ENCODE data around the gene RGS3.
"Not testable (repeated sequence)": the region's sequence is repeated elsewhere in the genome, so short reads cannot be mapped to it uniquely, and the experiment has no call there.

RGS3 gene

DNA sequence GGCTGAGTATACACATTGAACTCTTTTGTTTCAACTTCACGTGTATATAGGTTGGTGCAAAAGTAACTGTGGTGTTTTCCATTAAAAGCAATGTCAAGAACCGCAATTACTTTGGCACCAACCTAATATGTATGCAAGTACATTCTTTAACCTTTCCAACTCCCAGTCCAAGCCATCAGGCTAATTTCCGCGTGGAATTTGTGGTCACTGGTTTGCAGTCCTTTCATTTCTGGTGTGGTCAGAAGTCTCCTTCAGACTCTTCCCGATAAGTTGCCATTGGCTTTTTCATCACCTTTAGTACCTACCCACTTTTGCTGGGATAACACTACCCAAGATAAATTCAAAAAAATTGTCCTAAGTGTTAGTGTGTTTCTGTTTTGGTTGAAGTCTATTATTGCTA is 84.0 kb downstream of the RGS3 start:
- DNase-seq (ENCODE audit: low spot score), result no peak

DNA sequence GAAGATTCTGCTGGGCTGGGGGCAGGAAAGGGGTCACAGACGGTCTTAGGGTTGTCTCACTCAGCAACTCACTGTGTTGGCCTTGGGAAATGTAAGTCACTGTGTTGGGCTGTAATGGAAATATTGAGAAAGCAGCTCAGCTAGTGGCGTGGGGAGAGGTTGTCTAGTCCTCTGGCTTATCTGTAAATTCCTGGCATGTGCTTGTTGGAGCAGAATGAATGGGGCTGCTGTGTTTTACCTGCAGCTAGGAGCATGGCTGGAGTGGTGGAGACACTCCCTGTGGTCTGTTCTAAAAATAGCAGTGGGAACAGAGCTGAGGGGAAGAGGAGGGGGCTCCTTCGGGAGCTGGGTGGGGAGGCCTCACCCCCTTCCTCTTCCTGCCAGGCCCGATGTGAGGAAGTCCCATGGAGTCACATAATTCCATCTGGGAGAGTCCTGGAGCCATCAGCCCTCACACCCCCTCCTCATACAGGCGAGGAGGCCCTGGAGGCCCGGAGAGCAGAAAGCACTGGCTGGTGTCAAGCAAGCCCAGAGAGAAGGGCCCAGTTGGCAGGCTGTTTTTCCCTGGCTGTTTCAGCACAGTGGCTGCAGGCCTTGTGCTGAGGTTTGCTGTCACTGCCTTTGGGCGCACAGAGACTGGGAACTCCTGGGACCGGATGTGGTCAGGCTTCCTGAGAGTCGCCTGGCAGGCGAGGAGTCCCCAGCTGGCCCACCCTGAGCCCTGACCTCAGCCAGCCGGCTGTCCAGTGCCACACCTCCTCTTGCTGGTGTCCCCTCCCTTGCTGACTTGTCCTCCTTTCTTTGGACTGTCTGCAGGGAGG is 84.9 kb downstream of the RGS3 start:
- peak; percentile 83 for DNase-seq (ENCODE audit: low spot score)

DNA sequence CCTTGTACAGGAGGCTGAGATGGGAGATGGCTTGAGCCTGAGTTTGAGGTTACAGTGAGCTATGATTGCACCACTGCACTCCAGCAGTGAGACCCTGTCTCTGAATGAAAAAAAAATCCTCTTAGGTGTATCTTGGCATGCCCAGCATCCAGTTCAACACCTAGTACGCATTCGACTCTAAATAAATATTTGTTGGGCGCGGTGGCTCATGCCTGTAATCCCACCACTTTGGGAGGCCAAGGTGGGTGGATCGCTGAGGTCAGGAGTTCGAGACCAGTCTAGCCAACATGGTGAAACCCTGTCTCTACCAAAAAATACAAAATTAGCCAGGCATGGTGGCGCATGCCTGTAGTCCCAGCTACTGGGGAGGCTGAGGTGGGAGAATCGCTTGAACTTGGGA is 86.4 kb downstream of the RGS3 start:
- DNase-seq (ENCODE audit: low spot score), result not testable (repeated sequence)

DNA sequence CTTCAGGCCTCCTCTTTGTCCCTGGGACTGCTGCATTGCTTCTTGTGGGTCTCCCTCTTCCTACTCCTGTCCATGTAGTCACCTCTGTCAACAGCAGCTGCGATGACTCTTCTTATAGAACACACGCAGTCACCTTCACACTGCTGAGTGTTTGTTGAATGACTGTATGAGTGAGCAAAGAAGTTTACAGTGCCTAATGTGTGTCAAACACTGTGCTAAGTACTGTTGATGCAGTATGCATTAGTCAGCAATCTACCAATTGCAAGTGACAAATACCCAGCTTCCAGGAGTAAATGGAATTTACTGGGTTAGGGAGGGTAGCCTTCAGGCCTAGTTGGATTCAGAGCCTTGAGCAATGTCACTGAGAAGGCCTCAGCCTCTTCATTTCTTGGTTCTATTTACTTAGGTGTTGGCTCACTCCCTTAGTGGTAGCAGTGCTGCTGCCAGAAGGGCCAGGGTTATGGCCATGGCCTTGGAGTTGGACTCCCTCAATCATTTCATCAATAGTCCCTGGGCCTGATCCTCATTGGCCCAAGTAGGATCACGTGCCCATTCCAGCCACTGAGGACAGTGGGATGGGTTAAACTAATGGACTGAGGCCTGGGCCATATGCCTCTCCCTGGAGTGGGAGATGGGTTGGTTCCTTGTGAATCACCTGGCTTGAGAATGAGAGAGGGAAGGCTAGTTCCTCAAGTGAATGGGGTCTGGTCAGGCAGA is 93.5 kb downstream of the RGS3 start:
- DNase-seq (ENCODE audit: low spot score), result no peak

DNA sequence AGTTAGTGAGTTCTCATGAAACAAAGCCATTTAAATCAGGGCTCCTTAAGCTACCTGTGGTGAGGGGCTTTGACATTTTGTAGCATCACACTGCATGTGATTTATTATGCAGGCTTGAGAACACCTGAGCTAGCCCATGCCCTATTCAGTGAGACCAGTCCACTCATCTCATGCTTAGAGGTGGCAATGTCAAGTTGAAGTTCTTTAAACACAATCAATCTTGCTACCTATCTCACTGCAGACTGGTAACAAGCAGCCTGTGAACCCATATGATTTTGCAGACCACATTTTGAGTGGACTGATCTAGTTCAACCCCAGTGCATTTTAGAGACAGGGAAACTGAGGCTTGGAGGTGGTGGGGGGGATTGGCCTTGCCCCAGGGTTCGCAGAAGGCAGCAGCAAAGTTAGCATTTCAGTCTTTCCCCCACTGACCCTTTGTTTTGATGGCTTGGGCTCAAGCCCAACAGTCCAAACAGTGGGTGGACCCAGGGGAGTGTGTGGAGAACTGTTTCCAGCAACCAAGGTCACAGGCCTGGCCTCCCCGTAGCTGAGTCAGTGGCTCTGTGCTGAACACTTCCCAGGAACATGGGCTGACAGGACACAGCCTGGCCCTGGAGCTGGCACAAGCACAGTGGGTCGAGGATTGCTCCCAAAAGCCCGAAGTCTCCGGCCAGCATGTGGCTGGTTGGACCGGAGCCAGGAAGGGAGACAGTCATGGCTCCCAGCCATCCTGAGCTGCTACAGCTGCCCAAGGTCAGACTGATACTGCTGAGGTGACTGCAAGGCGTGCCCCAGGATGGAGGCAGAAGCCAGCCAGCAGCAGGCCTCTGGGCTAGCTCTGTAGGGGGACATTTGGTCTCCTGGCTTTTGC is 95.3 kb downstream of the RGS3 start:
- no peak for DNase-seq (ENCODE audit: low spot score)

DNA sequence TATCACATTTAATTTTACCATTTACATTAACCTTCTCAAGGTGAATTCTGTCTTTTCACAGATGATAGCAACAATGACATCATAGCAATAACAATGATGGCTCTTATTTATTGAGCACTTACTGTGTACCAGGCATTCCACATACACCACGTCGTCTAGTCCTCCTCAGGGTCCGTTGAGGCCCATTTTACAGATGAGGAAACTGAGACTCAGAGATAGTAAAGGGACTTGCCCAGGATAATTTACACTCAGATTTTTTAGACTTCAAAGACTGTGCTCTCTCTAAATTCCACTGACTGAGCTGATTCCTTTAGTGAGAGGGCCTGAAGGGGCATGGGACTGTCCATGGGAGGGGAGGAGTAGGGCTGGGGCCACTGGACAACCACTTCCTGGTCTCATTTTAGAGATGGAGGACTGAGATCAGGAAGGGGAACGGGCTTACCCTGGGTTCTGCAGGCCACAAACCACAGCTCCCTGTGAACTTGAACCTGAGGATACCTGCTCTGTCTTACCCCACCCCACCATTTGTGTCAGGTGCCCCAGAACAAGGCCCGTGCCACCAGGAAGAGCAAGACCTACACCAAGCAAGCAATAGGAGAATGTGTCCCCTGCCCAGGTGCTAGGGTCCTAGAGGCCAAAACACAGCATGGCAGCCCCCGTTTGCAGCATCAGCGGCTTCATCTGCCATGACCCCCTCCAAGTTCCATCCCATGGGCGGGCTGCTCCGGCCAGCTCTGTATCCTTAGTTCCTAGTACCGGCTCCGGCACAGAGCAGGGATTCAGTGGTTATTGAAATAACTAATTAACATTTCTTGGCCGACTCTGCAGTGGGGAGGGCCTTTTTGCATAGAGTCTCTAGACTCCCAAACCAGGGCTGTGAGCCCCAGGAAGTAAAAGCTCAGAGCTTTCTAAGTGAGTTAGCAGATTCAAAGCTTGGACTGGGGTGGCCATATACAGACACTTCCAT is 96.6 kb downstream of the RGS3 start:
- DNase-seq (ENCODE audit: low spot score), result no peak

DNA sequence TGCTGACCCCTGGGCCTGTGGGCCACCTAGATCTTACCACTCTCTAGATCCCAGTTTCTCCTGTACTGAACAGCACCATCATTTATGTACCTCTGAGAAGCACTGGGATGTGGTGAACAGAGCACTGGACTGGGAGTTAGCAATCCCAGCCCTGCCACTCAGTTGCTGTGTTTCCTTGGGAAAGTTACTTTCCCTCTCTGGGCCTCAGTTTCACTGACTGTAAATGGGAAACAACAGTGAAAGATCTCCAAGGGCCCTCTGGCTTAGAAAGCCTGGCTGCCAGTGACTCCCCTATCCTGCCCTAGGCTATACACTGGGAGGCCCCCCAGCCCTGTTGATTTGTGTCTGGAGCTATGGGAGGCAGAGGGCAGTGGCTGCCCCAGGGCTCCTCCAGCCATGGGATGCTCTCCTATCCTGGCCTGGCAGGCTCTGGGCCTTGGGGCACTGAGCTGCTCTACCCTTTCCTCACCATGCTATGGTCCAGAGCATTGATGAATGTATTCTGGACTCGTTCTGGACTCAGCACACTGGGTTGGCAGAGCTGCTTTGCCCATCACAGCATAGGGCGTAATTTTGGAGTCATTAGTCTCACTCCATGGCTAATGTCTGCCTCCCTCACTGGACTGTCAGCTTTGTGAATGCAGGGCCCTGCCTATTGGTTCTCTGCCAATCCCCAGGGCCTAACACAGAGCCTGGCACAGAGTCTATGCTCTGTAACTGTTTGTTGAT is 99.3 kb downstream of the RGS3 start:
- no peak for DNase-seq (ENCODE audit: low spot score)

DNA sequence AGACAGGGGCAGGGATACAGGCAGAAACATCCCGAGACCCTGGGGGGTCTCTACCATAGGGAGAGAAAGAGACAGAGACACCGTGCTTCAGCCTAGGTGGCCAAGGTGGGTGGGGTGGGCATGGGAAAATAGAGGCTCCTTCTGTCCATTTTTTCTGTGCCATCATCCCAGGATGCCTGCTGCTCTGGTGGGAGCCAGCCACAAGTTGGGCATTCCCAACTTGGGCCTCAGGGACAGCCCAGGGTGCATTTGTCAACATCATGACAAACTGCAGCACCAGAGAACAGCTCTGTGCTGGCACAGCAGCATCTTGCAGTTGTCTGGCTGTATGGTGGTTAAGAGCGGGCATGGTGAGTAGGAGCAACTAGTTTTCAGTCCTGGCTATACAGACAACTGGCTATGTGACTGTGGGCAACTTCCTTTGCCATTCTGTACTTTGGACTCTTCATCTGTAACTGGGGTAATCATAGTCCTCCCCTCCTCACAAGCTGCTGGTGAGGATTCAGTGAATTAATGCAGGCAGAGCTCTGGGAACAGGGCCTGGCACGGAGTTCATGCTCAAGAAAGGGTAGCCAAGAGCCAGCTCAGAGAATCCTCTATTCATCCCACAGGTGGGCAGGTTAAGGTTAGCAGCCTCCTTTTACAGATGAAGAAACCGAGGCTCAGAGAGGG is 100.4 kb downstream of the RGS3 start:
- DNase-seq (ENCODE audit: low spot score), result no peak

DNA sequence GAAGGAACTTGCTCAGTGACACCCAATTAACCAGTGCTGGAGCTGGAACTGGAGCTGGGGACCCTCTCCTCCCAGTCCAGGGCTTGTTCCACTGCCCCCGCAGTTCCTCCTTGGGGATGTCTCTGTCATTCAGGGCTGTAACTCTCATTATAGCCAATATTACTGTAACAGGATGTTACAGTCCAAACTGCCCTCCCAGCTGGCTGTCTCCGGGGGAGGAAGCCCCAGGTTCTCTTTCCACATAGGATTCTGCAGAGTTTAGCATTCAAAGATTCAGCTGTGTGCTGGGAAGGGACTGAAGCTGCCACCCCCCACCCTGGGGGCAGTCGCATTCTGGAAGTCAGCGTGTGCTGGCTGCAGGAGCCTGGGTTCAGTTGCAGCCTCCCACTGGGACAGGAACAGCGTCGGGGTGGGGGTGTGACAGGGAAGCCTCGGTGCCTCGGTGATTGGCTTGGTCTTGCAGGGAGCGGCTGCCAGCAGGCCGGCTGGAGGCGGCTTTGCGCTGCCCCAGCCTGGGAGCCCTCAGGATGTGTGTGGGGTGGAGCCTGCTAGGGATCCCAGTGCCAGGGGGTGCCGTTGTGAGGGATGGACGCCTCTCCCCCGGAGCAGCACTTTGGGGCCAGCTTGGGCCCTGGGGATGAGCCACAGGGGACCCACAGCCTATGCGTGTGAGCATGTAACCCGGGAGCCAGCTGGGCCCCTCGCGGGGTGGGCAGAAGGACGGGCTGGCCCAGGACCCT is 101.1 kb downstream of the RGS3 start:
- no peak for DNase-seq (ENCODE audit: low spot score)

DNA sequence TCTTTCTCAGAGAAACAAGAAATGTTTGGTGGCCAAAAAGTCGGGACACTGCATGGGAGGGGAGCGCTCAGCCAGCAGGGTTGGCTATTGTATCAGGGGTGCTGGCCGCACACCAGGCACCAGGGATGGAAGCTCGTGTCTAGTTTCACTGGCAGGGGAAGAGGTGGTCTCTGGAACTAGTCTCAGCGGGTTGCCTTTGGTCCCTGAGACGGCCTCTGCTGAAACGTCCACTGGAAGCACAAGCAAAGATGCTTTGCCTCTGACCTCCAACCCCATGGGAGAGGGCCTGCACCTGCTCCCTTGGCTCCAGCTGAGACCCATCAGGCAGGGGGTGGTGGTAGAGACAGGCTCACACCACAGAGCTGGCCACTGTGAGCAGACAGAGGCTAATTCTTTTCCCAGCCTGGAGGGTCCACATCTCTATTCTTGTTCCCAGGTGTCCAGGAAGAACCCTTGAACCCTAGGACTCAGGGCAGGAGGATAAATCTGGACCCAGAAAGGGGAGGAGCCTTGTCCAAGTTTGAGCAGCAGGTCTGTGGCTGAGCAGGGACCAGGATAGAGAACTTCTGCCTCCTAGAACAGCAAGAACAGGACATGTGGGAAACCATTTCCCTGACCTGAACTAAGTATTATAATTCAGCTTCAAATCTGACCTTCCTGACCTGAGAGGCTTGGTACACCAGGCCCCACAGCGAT is 102.6 kb downstream of the RGS3 start:
- DNase-seq (ENCODE audit: low spot score), result no peak

DNA sequence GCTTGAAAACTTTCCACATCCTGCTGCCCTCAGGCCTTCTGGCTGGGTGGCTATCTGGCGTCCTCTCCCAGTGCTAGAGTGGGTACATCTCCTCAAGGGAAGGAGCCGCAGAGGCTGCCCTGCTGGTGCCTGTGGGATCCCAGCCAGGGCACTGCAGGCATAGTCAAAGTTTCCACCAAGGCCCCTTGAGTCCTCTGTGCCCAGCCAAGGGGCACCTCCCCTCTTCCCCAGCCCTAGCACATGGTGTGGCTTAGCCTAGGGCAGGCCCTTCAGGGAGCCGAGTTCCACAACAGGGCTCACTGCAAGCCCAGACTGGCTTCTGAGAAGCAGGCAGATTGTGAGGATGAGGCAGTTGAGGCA is 103.2 kb downstream of the RGS3 start:
- DNase-seq (ENCODE audit: low spot score), result no peak

DNA sequence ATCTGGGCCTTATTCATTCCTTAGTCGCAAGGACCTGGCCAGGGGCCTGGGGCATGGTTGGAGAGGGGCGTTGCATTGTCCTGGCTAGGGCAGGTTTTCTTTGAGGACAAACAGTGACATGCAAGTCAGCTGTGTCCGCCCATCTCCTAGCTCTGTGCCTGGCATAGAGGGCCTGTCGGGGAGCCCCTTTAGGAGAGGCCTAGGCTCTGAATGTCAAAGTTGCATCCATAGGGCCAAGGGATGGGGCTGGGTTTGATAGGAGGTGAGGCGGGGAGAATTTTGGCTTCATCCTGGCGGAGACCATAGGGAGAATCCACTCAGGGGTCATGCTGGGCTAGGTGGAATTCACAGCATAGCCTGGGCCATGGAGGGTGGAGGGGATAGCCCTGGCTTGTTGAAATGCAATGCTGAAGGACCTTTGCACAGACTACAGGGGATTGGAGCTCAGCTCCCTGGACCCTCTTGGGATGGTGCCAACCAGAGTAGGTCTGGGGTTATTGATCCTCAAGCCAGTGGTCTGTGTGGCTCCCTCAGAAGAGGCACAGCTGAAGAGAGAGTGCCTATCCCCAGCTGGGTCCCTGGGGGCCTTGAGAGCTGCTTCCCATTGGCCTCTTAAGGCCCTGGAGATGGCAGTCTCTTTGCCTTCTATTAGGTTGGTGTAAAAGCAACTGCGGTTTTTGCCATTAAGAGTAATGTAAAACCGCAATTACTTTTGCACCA is 104.0 kb downstream of the RGS3 start:
- DNase-seq (ENCODE audit: low spot score), result no peak

DNA sequence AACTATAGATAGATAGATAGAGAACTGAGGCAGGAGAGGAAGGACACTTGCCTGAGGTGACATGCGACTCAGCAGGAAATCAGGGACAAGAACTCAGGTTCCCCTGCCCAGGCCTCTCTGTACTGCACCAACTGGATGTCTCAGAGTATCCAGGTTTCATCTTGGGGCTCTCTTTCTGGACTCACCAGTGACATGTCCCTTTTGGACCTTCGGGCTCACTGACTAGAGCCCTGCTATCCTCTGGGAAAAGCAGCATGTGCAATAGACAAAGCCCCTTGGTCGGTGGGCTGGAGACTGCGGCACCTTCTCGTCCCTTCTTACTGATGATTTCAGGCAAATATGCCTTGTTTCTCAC is 104.5 kb downstream of the RGS3 start:
- no peak for DNase-seq (ENCODE audit: low spot score)

DNA sequence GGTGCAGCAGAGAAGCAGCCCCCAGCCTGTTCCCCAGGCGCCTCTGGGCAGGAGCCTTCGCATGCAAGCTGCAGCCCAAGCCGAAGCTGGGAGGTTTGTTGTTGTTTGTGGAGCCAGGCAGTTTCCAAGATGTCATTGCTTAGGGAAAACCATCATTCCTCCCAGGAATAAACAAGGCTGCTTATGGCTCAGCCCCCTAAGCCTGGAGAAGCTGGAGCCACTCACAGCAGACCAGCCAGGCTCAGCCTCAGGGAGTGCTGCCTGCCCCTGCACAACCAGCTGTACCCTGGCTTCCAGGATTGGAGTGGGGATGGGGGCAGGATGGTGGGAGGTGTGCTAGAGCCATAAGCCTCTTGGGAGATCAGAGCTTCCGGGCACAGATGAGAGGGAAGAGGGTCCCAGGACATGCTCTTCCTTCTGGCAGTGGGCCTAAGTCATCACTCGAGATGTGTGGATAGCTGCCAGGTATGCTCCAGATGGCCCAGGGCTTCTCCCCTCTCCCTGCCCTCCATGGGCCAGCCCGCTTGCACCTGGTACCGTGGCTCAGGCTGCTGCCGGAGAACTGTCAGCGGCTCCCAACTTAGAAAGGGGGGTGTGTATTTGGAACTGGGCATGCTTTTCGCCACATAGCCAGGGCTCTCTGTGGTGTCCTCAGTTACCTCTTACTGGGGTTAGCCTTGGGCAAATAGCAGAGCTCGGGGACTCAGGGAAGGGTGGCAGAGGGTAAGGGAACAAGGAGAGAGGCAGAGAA is 105.2 kb downstream of the RGS3 start:
- no peak for DNase-seq (ENCODE audit: low spot score)

DNA sequence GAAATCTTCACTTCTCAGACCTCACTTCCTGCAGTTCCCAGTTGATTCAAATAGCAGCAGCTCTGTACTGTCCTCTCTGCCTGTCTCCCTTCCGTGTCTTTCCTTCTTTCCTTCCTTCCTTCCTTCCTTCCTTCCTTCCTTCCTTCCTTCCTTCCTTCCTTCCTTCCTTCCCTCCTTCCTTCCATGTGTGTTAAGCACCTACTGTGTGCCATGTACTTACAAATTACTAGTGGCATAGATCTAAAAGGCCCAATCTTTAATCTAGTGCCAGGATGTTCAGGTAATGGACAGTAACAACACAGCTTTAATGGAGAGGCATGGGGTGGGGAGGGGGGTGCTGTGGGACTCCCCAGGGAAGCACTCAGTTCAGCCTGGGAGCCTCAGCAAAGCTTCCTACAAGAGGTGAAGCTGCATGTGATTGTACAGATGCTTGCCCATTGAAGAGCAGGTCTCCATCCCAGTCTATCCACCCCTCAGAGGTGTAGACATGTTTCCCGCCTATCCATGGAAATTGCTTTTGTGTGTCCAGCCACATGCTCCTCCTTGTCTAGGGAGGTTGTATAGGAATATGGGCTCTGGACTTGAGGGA is 106.0 kb downstream of the RGS3 start:
- DNase-seq (ENCODE audit: low spot score), result no peak

DNA sequence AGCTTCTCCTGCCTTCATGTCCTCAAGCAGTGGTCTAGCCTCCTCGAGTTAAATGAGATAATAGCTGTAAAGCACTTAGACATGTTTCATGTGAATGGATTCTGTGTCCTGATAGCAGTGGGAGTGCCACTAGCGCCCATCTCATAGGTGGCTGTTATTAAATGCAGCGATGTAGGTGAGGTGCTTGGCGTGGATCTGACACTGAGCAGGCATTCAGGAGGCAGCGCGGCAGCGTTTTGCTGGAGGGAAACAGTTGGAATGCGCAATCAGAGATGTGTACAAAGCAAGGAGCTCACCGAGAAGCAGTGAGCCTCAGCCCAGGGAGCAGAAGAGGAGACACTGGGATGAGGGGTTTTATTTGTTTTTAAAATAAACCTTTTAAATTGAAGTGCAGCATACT is 106.6 kb downstream of the RGS3 start:
- DNase-seq (ENCODE audit: low spot score), result no peak
